Activated naive CD4-positive, alpha-beta T cell (primary cell): Measurements from ENCODE around the gene MAP4K4.
"Not testable (repeated sequence)": the region's sequence is repeated elsewhere in the genome, so short reads cannot be mapped to it uniquely, and the experiment has no call there.

Source experiments
- DNase-seq, 4 experiments: peaks; one replicate each; lab custom pipeline; 2025; lab: John Stamatoyannopoulos, UW

The MAP4K4 gene

DNA sequence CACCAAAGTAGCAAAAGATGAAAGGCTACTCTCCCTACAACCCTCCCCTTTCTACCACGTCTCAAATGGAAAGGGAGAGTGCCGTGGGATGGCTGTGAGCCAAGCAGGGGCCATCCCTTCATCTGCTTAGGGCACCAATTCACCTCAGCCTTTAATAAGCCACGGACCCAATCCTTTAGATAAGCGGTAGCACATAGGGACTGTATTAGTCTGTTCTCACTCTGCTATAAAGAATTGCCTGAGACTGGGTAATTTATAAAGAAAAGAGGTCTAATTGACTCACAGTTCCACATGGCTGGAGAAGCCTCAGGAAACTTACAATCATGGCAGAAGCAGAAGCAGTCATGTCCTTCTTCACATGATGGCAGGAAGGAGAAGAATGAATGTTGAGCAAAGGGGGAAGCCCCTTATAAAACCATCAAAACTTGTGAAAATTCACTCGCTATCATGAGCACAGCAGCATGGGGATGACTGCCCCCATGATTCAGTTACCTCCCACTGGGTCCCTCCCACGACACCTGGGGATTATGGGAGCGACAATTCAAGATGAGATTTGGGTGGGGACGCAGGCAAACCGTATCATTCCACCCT lies 208.3 kb downstream of the MAP4K4 start:
- DNase-seq, result no peak

- DNase-seq, result no peak
These were observed 212.3 kb downstream of the MAP4K4 start for GRCh38 chr2:101909760-101910159.

GRCh38 chr2:101912545-101912944 lies 215.0 kb downstream of the MAP4K4 start:
- DNase-seq, result no peak

- no peak for DNase-seq
These were observed 223.9 kb downstream of the MAP4K4 start for GRCh38 chr2:101921319-101921952.

- no peak for DNase-seq
These were observed 224.4 kb downstream of the MAP4K4 start for GRCh38 chr2:101921953-101922325.

DNA sequence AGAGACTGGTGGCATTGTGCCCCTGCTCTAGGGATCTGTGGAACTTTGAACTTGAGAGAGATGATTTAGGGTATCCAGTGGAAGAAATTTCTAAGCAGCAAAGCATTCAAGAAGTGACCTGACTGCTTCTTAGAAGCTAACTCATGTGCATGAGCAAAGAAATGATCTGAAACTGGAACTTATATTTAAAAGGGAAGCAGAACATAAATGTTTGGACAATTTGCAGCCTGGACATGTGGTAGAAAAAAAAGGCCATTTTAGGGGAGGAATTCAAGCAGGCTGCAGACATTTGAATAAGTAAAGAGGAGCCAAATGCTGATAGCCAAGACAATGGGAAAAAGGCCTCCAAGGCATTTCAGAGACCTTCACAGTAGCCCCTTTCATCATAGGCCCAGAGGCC lies 226.8 kb downstream of the MAP4K4 start:
- DNase-seq, result not testable (repeated sequence)

GRCh38 chr2:101930019-101930418 lies 232.5 kb downstream of the MAP4K4 start:
- DNase-seq, result no peak

- DNase-seq, result no peak
These were observed 233.3 kb downstream of the MAP4K4 start for GRCh38 chr2:101930847-101931246.

DNA sequence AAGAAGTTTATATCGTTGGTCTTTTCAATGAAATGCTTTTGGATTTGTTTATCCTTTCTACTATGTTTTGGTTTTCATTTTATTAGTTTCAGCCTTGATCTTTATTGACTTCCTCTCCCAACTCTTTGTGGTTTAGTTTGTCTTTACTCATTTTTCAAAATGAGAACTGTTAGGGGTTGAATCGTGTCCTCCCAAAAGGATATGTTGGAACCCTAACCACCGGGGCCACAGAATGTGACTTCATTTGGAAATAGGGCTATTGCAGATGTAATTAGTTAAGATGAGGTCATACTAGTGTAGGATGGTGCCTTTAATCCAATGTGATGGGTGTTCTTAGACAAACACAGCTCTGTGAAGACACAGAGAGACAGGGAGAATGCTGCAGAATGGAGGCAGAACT lies 233.9 kb downstream of the MAP4K4 start:
- no peak for DNase-seq

DNA sequence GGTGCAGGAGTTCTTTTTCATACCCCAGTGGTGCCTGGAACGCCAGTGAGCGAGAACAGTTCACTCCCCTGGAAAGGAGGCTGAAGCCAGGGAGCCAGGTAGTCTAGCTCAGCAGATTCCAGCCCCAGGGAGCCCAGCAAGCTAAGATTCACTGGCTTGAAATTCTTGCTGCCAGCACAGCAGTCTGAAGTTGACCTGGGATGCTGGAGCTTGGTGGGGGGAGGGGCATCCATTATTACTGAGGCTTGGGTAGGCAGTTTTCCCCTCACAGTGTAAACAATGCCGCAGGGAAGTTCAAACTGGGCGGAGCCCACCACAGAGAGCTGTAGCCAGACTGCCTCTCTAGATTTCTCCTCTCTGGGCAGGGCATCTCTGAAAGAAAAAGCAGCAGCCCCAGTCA lies 238.3 kb downstream of the MAP4K4 start:
- DNase-seq, result not testable (repeated sequence)

DNA sequence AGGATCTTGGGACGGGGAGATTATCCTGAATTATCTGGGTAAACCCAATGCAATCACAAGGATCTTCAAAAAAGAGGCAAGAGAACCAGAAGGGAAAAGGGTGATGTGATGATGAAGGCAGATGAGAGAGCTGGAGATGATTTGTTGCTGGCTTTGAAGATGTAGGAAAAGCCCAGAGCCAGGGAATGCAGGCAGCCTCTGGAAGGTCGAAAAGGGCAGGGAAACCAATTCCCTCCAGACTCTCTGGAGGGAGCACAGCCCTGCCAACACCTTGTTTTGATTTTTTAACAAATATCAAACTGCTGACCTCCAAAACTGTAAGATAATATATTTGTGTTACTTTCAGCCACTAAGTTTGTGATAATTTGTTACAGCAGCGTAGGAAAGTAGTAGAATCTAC lies 245.3 kb downstream of the MAP4K4 start:
- no peak for DNase-seq
